Erythroblast (primary cell): ENCODE data around the gene SARM1.

Experiments used
- GATA1 ChIP-seq: IDR thresholded peaks from 2 replicates; pipeline ENCODE4 v1.6.1; 2011; ENCODE audit warnings: low read depth, mild to moderate bottlenecking, control low read depth, low read length, moderate library complexity
- POLR2A ChIP-seq: IDR thresholded peaks from 2 replicates; pipeline ENCODE4 v1.6.1; 2011; ENCODE audit warnings: mild to moderate bottlenecking, low read length

DNA sequence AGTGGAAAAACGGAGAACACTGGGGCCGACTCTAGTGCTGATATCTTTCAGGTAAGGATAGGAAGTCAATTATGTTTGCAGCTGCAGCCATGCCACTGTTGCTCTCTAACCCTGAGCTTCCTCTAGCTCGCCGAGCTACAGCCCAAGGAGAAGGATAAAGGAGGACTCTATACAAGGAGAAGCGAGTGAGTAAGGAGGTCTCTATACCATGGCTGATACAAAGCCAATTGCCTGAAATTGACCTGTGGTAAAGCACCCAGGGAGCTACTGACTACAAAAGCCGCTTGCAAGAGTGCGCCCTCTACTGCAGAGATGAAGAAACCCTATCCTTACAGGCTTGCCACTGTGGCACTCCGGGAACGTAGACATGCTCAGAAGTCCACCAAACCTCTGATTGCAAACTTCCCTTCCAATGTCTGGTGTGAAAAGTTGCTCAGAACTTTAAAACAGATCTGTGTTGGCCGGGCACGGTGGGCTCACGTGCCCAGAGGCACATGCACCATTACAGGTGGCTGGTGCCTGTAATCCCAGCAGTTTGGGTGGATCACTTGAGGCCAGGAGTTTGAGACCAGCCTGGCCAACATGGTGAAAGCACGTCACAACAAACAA is 45.3 kb downstream of the SARM1 start:
- no peak for TF ChIP-seq POLR2A
- no peak for TF ChIP-seq GATA1
